Endothelial cell of umbilical vein (primary cell): ENCODE measurements around the gene LRCH1.

ENCODE experiments used
- CTCF ChIP-seq, 2 donors: IDR thresholded peaks; 1 replicate in 1 of 2; 2 replicates in 1 of 2; pipeline ENCODE4 v1.5.1; 2011; ENCODE audit warnings: low read length in 2 of 2, mild to moderate bottlenecking in 2 of 2, moderate library complexity in 2 of 2, control low read depth in 1 of 2, inconsistent platforms in 1 of 2, low read depth in 1 of 2; ENCODE audit not compliant: insufficient read depth in 1 of 2; ENCODE audit errors: extremely low read depth in 1 of 2
- EZH2 ChIP-seq: IDR thresholded peaks from 2 replicates; pipeline ENCODE4 v1.6.1; 2012; ENCODE audit warnings: borderline replicate concordance, low read depth, mild to moderate bottlenecking, moderate library complexity, low read length, inconsistent platforms; ENCODE audit not compliant: severe bottlenecking
- FOS ChIP-seq: IDR thresholded peaks from 2 replicates; pipeline ENCODE4 v1.6.1; 2011; ENCODE audit warnings: mild to moderate bottlenecking, low read length, moderate library complexity, borderline replicate concordance; ENCODE audit not compliant: insufficient read depth
- GATA2 ChIP-seq: IDR thresholded peaks from 2 replicates; pipeline ENCODE4 v1.7.0; 2011; ENCODE audit warnings: low read depth, mild to moderate bottlenecking, moderate library complexity, mixed read lengths, low read length; ENCODE audit not compliant: insufficient read length, insufficient read depth
- JUN ChIP-seq: IDR thresholded peaks from 2 replicates; pipeline ENCODE4 v1.6.1; 2011; ENCODE audit warnings: borderline replicate concordance, low read depth; ENCODE audit not compliant: insufficient read length, insufficient read depth
- MAX ChIP-seq: IDR thresholded peaks from 2 replicates; pipeline ENCODE4 v1.6.1; 2011; ENCODE audit not compliant: insufficient read depth, insufficient read length
- MYC ChIP-seq: IDR thresholded peaks from one replicate; pipeline ENCODE4 v1.6.1; 2011; ENCODE audit warnings: mild to moderate bottlenecking, low read depth, low read length
- POLR2A ChIP-seq: IDR thresholded peaks from 2 replicates; pipeline ENCODE4 v1.6.1; 2012; ENCODE audit warnings: low read depth, mild to moderate bottlenecking, control low read depth, low read length
- POLR2AphosphoS5 ChIP-seq: IDR thresholded peaks from 2 replicates; pipeline ENCODE4 v1.6.1; 2012; ENCODE audit warnings: low read depth, mild to moderate bottlenecking, control low read depth, low read length, moderate library complexity; ENCODE audit not compliant: insufficient read depth

- TF ChIP-seq CTCF (IDR thresholded peaks at IDR 0.05; ENCODE audit: extremely low read depth in 1 of 2, insufficient read depth in 1 of 2, low read depth in 1 of 2, low read length in 2 of 2) (no peak), JUN (no peak), POLR2A (no peak), MAX (no peak), POLR2AphosphoS5 (no peak), FOS (no peak), EZH2 (no peak), GATA2 (no peak), MYC (no peak)
These were observed 69.8 kb downstream of the LRCH1 start for GRCh38 chr13:46622630-46623256.
